Stomach (tissue), 4 donors: ENCODE data around the gene AP1M2.

Experiments used
- CTCF ChIP-seq, 7 experiments: fragments of 450-650 bp in 4 of 7; fragments of 200-600 bp in 3 of 7; sonication (generic) in 3 of 7; IDR thresholded peaks; one replicate each; pipeline ENCODE4 v1.5.1; 2016 to 2019; ENCODE audit warnings: antibody characterized with exemption in 7 of 7, control low read depth in 2 of 7, mild to moderate bottlenecking in 1 of 7
- EP300 ChIP-seq: sonication (generic); formaldehyde crosslinking; IDR thresholded peaks from one replicate; pipeline ENCODE4 v1.6.1; 2017; ENCODE audit warnings: antibody characterized with exemption
- POLR2A ChIP-seq, 4 donors: fragments of 450-650 bp; IDR thresholded peaks; one replicate each; pipeline ENCODE4 v1.6.1; 2016; ENCODE audit warnings: antibody characterized with exemption in 4 of 4, control low read depth in 2 of 4, mild to moderate bottlenecking in 1 of 4, moderate library complexity in 1 of 4
- POLR2AphosphoS5 ChIP-seq, 3 donors: sonication (generic); formaldehyde crosslinking; IDR thresholded peaks; one replicate each; pipeline ENCODE4 v1.6.1; 2016; ENCODE audit warnings: antibody characterized with exemption in 3 of 3

- TF ChIP-seq POLR2AphosphoS5 (IDR thresholded peaks at IDR 0.05) = no peak
- TF ChIP-seq EP300 = no peak
- no peak for TF ChIP-seq CTCF (IDR thresholded peaks at IDR 0.05)
- no peak for TF ChIP-seq POLR2A (IDR thresholded peaks at IDR 0.05)
Observed at GRCh38 chr19:10593820-10594637, 6.9 kb upstream of the AP1M2 start.
